Loucy (cell line): ENCODE measurements around the gene PCBP3.

Source experiments
- EZH2phosphoT487 ChIP-seq: fragments of 200-600 bp; IDR thresholded peaks from 2 replicates; pipeline ENCODE4 v1.6.1; 2018; ENCODE audit warnings: antibody characterized with exemption, mild to moderate bottlenecking, moderate library complexity, borderline replicate concordance
- TF ChIP-seq, protein P1 (sequence below): fragments of 200-600 bp; sonication (generic); conservative IDR thresholded peaks from 2 replicates; pipeline ENCODE4 v1.5.1; 2014; ENCODE audit warnings: mild to moderate bottlenecking, antibody characterized with exemption, low read length

DNA sequence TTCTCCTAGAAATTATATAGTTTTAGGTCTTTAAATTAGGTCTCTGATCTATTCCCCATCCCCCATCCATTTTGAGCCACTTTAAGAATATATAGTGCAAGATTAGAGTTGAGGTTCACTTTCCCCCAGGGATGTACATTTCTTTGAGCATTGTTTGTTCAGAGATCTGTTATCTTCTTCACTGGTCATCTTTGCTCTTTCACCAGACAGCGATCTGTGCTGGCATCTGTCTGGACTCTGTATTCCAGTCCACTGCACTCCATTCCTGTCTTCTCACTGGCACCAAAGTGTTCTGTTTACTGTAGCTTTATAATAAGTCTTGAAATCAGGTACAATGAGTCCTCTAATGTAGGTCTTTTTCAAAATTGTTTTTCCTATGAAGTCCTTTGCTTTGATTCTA lies 112.5 kb downstream of the PCBP3 start:
- TF ChIP-seq, protein P1, sequence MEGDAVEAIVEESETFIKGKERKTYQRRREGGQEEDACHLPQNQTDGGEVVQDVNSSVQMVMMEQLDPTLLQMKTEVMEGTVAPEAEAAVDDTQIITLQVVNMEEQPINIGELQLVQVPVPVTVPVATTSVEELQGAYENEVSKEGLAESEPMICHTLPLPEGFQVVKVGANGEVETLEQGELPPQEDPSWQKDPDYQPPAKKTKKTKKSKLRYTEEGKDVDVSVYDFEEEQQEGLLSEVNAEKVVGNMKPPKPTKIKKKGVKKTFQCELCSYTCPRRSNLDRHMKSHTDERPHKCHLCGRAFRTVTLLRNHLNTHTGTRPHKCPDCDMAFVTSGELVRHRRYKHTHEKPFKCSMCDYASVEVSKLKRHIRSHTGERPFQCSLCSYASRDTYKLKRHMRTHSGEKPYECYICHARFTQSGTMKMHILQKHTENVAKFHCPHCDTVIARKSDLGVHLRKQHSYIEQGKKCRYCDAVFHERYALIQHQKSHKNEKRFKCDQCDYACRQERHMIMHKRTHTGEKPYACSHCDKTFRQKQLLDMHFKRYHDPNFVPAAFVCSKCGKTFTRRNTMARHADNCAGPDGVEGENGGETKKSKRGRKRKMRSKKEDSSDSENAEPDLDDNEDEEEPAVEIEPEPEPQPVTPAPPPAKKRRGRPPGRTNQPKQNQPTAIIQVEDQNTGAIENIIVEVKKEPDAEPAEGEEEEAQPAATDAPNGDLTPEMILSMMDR: no peak
- TF ChIP-seq EZH2phosphoT487: no peak
